Measurements from ENCODE around the gene DBN1.

- TF ChIP-seq CTCF (IDR thresholded peaks at IDR 0.05) (no peak), POLR2A (IDR thresholded peaks at IDR 0.05) (no peak)
Measured at GRCh38 chr5:177435847-177436536, 37.4 kb downstream of the DBN1 start.

Measured in adrenal gland (tissue), 5 donors.